ENCODE results near the gene SLC34A3. TPM values are rescaled to one million over a fixed set of nuclear protein-coding genes. Genes with fewer than 3 reads are reported as not detected.

Gene SLC34A3
- total RNA-seq, 2 donors from 2014 or later = not detected

- Histone ChIP-seq H3K9me3 (no peaks in the 10 kb centered on the region), H3K36me3 (no peaks in the 10 kb centered on the region), H3K4me1 (peaks cover 27% of the 10 kb centered on the region), H3K27me3 (peaks cover 35% of the 10 kb centered on the region), H3K9ac (ENCODE audit: low read depth in 2 of 2, low read length in 2 of 2) (no peak overlapping the region), H3K4me3 (no peak overlapping the region), H3K27ac (no peak overlapping the region)
- intact Hi-C loops (cut with DNase I) = no loop called here
- no peak for DNase-seq
- no peak for TF ChIP-seq CTCF (IDR thresholded peaks at IDR 0.05)
Measured at GRCh38 chr9:137234055-137234697, 3.5 kb downstream of the SLC34A3 start.

- H3K9me3 ChIP-seq = no peaks in the 10 kb centered on the region
- no peak for DNase-seq
- no peak for TF ChIP-seq CTCF (IDR thresholded peaks at IDR 0.05)
- H3K4me3 ChIP-seq = no peak overlapping the region
- H3K4me1 ChIP-seq = peaks cover 26% of the 10 kb centered on the region
- no peak overlapping the region for H3K9ac ChIP-seq (ENCODE audit: low read depth in 2 of 2, low read length in 2 of 2)
- no peaks in the 10 kb centered on the region for H3K36me3 ChIP-seq
- intact Hi-C loops (cut with DNase I) = no loop called here
- H3K27ac ChIP-seq = no peak overlapping the region
- H3K27me3 ChIP-seq = peaks cover 28% of the 10 kb centered on the region
Measured at GRCh38 chr9:137234758-137235423, 4.2 kb downstream of the SLC34A3 start.

DNA sequence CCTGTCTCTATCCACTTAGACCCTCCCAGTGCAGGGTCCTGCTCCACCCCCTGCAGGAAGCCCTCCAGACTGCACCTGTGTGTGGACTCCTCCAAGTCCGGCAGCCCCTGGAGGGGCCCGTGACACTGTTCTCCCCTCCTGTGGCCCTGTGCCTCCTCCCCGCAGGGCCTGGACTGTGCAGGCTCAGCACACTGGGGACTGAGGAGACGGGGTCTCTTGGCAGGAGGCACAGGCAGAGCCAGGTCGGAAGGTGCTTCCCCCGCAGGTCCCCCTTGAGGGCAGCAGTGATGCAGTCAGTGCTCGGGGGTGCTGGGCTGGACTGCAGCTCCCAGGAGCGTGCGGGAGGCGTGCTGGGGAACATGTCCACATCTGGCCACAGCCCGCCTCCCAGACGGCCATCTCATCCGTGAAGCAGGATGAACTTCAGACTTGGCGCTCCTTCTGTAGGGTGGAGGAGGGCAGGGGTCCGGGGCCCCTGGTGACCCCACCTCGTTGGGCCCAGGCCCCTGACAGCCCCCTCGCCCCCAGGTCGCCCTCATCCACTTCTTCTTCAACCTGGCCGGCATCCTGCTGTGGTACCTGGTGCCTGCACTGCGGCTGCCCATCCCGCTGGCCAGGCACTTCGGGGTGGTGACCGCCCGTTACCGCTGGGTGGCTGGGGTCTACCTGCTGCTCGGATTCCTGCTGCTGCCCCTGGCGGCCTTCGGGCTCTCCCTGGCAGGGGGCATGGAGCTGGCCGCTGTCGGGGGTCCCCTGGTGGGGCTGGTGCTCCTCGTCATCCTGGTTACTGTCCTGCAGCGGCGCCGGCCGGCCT is 4.9 kb downstream of the SLC34A3 start:
- no peak overlapping the region for H3K4me3 ChIP-seq
- H3K27me3 ChIP-seq = peaks cover 24% of the 10 kb centered on the region
- no peak for DNase-seq
- peak overlapping the region in 1 of 2 donors; percentile 77 for H3K9ac ChIP-seq (ENCODE audit: low read depth in 2 of 2, low read length in 2 of 2)
- intact Hi-C loops (cut with DNase I) = no loop called here
- H3K36me3 ChIP-seq = no peaks in the 10 kb centered on the region
- peaks cover 23% of the 10 kb centered on the region for H3K4me1 ChIP-seq
- TF ChIP-seq CTCF (IDR thresholded peaks at IDR 0.05) = no peak
- no peaks in the 10 kb centered on the region for H3K9me3 ChIP-seq
- H3K27ac ChIP-seq = no peak overlapping the region

DNA sequence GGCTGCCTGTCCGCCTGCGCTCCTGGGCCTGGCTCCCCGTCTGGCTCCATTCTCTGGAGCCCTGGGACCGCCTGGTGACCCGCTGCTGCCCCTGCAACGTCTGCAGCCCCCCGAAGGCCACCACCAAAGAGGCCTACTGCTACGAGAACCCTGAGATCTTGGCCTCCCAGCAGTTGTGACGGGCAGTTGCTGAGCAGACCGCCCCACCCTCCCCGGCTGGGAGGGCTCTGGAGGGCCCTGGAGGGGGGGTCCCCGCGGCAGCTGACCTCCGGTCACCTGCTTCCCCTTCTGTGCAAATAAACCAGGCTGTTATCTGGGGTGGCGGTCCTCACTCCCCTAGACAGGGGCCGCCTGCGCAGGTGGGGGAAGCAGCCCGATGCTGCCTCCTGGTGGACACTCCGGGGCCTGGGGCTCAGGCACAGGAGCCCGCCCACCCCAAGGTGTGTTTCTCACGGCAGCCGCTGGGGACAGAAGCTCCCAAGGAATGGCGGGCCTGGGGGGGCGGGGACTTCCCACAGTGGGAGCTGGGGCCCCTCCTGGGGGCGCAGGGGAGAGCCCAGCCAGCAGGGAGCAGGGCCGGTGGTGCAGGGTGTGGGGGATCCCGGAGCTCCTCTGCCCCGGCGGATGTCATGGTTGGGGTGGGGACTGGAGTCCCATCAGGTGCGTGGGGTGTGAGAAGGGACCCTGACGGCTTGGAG is 5.7 kb downstream of the SLC34A3 start:
- H3K4me3 ChIP-seq = no peak overlapping the region
- TF ChIP-seq CTCF (IDR thresholded peaks at IDR 0.05) = peak; percentile 100
- intact Hi-C loops (cut with DNase I) = no loop called here
- peaks cover 23% of the 10 kb centered on the region for H3K4me1 ChIP-seq
- H3K27ac ChIP-seq = no peak overlapping the region
- DNase-seq = peak; percentile 93
- H3K9me3 ChIP-seq = no peaks in the 10 kb centered on the region
- no peaks in the 10 kb centered on the region for H3K36me3 ChIP-seq
- peaks cover 24% of the 10 kb centered on the region for H3K27me3 ChIP-seq
- peak overlapping the region; percentile 29 to 77 for H3K9ac ChIP-seq (ENCODE audit: low read depth in 2 of 2, low read length in 2 of 2)

DNA sequence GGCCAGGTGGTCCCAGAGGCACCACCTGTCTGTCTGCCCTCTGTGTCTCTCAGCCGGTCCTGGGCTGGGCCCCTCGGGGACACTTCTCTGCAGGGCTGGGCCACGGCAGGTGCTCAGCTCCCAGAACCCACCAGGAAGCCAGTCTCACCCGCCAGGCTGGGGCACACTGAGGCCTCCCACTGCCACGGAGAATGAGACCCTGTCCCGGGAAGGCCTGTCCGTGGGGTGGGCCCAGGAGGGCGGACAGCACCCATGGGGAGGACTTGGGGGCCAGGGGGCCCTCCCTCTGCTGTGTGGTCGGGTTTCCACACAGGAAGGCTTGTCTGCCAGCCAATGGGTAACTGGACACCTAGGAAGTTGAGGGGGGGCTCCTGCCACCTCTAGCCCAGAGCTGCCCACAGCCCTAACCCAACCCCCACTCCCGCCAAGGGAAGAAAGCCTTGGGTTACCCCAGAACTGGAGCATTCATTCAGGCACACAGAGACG is 6.3 kb downstream of the SLC34A3 start:
- intact Hi-C loops (cut with DNase I) = no loop called here
- H3K36me3 ChIP-seq = no peaks in the 10 kb centered on the region
- peaks cover 24% of the 10 kb centered on the region for H3K27me3 ChIP-seq
- no peak overlapping the region for H3K4me3 ChIP-seq
- H3K27ac ChIP-seq = peak overlapping the region; percentile 54
- peaks cover 23% of the 10 kb centered on the region for H3K4me1 ChIP-seq
- TF ChIP-seq CTCF (IDR thresholded peaks at IDR 0.05) = no peak
- peak overlapping the region in 1 of 2 donors; percentile 77 for H3K9ac ChIP-seq (ENCODE audit: low read depth in 2 of 2, low read length in 2 of 2)
- no peaks in the 10 kb centered on the region for H3K9me3 ChIP-seq
- DNase-seq = no peak
